HCT116 (cell line): ENCODE results near the gene CHST11. TPM values are rescaled to one million over a fixed set of nuclear protein-coding genes. Genes with fewer than 3 reads are reported as not detected.

Source experiments
- ATAC-seq: fragments of 200-7000 bp; cut with Tn5 transposase; 2 replicates; pipeline ENCODE4 v1.9.1; 2020; ENCODE audit warnings: mild to moderate bottlenecking, moderate library complexity
- BruUV-seq: library from RNA; stranded (reverse); fragments of 400-500 nt; replicated peaks from 2 replicates; lab custom pipeline; 2021; lab: Mats Ljungman, UMichigan
- CTCF ChIA-PET: fragments of 300-600 bp; sonication (Branson Sonifier 250); formaldehyde crosslinking; loops from one replicate; lab custom pipeline; 2021; ENCODE audit warnings: antibody characterized with exemption; lab: Charles Lee
- POLR2A ChIA-PET: fragments of 300-600, 350-600 bp; sonication (Branson Sonifier 250); formaldehyde crosslinking; loops from one replicate; lab custom pipeline; 2021; ENCODE audit warnings: antibody characterized with exemption; lab: Charles Lee
- RAD21 ChIA-PET, 2 experiments: fragments of 300-600 bp; sonication (Branson Sonifier 250); formaldehyde crosslinking; loops; one replicate each; lab custom pipeline; 2023; ENCODE audit warnings: low total read pairs in 2 of 2; ENCODE audit not compliant: uncharacterized antibody in 2 of 2, unreplicated experiment in 2 of 2, low non-redundant PET in 1 of 2; lab: Charles Lee
- DNase-seq: peaks from one replicate; pipeline ENCODE4 v3.0.0-alpha.2; 2010; ENCODE audit warnings: low read depth, low spot score
- H2AFZ ChIP-seq: fragments of 200-600 bp; shearing (Covaris generic), sonication (generic); 2 replicates; pipeline ENCODE4 v1.6.1; 2017; ENCODE audit warnings: low read depth, mixed run types, mixed read lengths, antibody characterized with exemption, low read length; ENCODE audit not compliant: poor library complexity, severe bottlenecking
- H3K27ac ChIP-seq: 2 replicates; pipeline ENCODE4 v1.5.1; 2012; ENCODE audit warnings: low read depth, low read length
- H3K27me3 ChIP-seq: fragments of 200-600 bp; sonication (generic); 2 replicates; pipeline ENCODE4 v1.6.1; 2016; ENCODE audit warnings: mixed run types, low read length, mixed read lengths; ENCODE audit not compliant: insufficient read depth
- H3K36me3 ChIP-seq, 2 experiments: fragments of 200-500 bp in 1 of 2; fragments of 200-600 bp in 1 of 2; sonication (Bioruptor generic) in 1 of 2; sonication (generic) in 1 of 2; 2 replicates each; pipeline versions ENCODE4 v1.5.1 to v1.6.1; 2014 to 2016; ENCODE audit warnings: low read length in 2 of 2, inconsistent platforms in 1 of 2, mixed read lengths in 1 of 2, mixed run types in 1 of 2; ENCODE audit not compliant: insufficient read depth in 2 of 2, control insufficient read depth in 1 of 2
- H3K4me1 ChIP-seq, 2 experiments: fragments of 200-600 bp in 1 of 2; sonication (generic) in 1 of 2; 2 replicates each; pipeline versions ENCODE4 v1.5.1 to v1.6.1; 2012 to 2017; ENCODE audit warnings: low read length in 2 of 2, inconsistent platforms in 1 of 2, mild to moderate bottlenecking in 1 of 2, mixed read lengths in 1 of 2, mixed run types in 1 of 2, moderate library complexity in 1 of 2; ENCODE audit not compliant: insufficient read depth in 2 of 2, control insufficient read depth in 1 of 2
- H3K4me2 ChIP-seq: fragments of 200-600 bp; sonication (generic); 2 replicates; pipeline ENCODE4 v1.6.1; 2017; ENCODE audit warnings: mixed run types, low read length, mixed read lengths
- H3K4me3 ChIP-seq, 2 experiments: fragments of 200-600 bp in 1 of 2; sonication (generic) in 1 of 2; replicated peaks in 1 of 2; 2 replicates each; pipeline ENCODE4 v1.5.1; 2011 to 2016; ENCODE audit warnings: low read length in 2 of 2, control low read depth in 1 of 2, low read depth in 1 of 2, mild to moderate bottlenecking in 1 of 2, mixed read lengths in 1 of 2, mixed run types in 1 of 2
- H3K79me2 ChIP-seq: fragments of 200-600 bp; sonication (generic); 2 replicates; pipeline ENCODE4 v1.6.1; 2017; ENCODE audit warnings: mild to moderate bottlenecking, mixed run types, low read length, moderate library complexity, mixed read lengths; ENCODE audit not compliant: insufficient read depth
- H3K9ac ChIP-seq: fragments of 200-600 bp; sonication (generic); 2 replicates; pipeline ENCODE4 v1.6.1; 2016; ENCODE audit warnings: low read length, mixed read lengths
- H3K9me2 ChIP-seq: fragments of 200-600 bp; sonication (generic), shearing (Covaris generic); 2 replicates; pipeline ENCODE4 v1.6.1; 2017; ENCODE audit warnings: mixed run types, mild to moderate bottlenecking, moderate library complexity; ENCODE audit not compliant: insufficient read depth
- H3K9me3 ChIP-seq, 2 experiments: fragments of 200-500 bp in 1 of 2; fragments of 200-600 bp in 1 of 2; sonication (Bioruptor generic) in 1 of 2; sonication (generic) in 1 of 2; 2 replicates each; pipeline ENCODE4 v1.6.1; 2014 to 2017; ENCODE audit warnings: low read length in 2 of 2, mixed read lengths in 2 of 2, inconsistent platforms in 1 of 2, low read depth in 1 of 2, mild to moderate bottlenecking in 1 of 2, mixed run types in 1 of 2, moderate library complexity in 1 of 2; ENCODE audit not compliant: control insufficient read depth in 1 of 2, insufficient read depth in 1 of 2
- H4K20me1 ChIP-seq: fragments of 200-600 bp; sonication (generic), shearing (Covaris generic); 2 replicates; pipeline ENCODE4 v1.6.1; 2017; ENCODE audit warnings: mixed run types, mild to moderate bottlenecking, moderate library complexity; ENCODE audit not compliant: insufficient read depth
- CBX3 ChIP-seq: IDR thresholded peaks from 2 replicates; pipeline ENCODE4 v1.6.1; 2012; ENCODE audit warnings: low read depth
- ELF1 ChIP-seq: IDR thresholded peaks from 2 replicates; pipeline ENCODE4 v1.6.1; 2012; ENCODE audit warnings: low read depth, borderline replicate concordance
- EZH2phosphoT487 ChIP-seq: fragments of 200-600 bp; IDR thresholded peaks from 2 replicates; pipeline ENCODE4 v1.6.1; 2018; ENCODE audit warnings: antibody characterized with exemption, borderline replicate concordance
- POLR2A ChIP-seq: IDR thresholded peaks from 2 replicates; pipeline ENCODE4 v1.7.0; 2011; ENCODE audit warnings: borderline replicate concordance; ENCODE audit not compliant: insufficient read depth, insufficient read length; ENCODE audit errors: extremely low read depth
- SP1 ChIP-seq: IDR thresholded peaks from 2 replicates; pipeline ENCODE4 v1.6.1; 2012; ENCODE audit warnings: low read depth
- ZNF274 ChIP-seq: fragments of 200-500 bp; sonication (Bioruptor generic); IDR thresholded peaks from 2 replicates; pipeline ENCODE4 v1.6.1; 2014; ENCODE audit warnings: mild to moderate bottlenecking, low read depth, low read length, inconsistent platforms
- intact Hi-C: fragments of 100-400 bp; cut with micrococcal nuclease; formaldehyde crosslinking; loops from 2 replicates; pipeline ENCODE4 v1.10.0; 2022
- total RNA-seq: library from RNA; stranded (reverse); gene quantifications from one replicate; pipeline ENCODE4 v1.2.1, GENCODE V29; 2021; ENCODE audit not compliant: unreplicated experiment
- TF ChIP-seq, protein P1 (sequence below): IDR thresholded peaks from 2 replicates; pipeline ENCODE4 v1.6.1; 2011; ENCODE audit warnings: mild to moderate bottlenecking, low read length, moderate library complexity; ENCODE audit not compliant: insufficient replicate concordance; ENCODE audit errors: extremely low read depth
- TF ChIP-seq, protein P2 (sequence below): IDR thresholded peaks from 2 replicates; pipeline ENCODE4 v1.6.1; 2012; ENCODE audit warnings: low read depth

The CHST11 gene
- total RNA-seq, 1 experiment from 2014 or later: 10.1 TPM

DNA sequence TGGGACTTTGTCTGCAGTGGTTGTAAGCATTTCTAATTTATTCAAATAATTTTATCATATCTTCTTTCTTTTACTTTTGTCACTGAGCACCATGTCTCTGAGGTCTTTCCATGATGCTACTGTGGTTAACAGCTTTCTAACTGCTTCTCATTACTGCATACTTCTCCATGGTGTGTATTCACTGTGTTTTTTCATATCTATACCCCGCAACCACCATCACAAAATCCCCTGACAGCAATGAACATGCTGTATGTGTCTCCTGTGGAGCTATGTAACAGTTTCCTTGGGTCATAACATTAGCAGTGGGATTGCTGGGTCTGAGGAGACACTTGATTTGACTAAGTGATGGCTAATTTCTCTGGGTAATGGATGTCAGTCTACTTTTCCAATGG, 29.2 kb upstream of the CHST11 start:
- H2AFZ ChIP-seq: no peak overlapping the region
- no peak for ATAC-seq
- intact Hi-C loops: no loop called here
- H3K9me3 ChIP-seq: no peaks in the 10 kb centered on the region
- H3K27ac ChIP-seq: no peak overlapping the region
- peaks cover 14 to 26% of the 10 kb centered on the region in 2 experiments for H3K4me1 ChIP-seq
- H3K9ac ChIP-seq: no peak overlapping the region
- no peak overlapping the region for H3K4me2 ChIP-seq
- ChIA-PET RAD21 (no interaction called here), CTCF (no interaction called here), POLR2A (no interaction called here)
- no peak for DNase-seq
- TF ChIP-seq ELF1 (no peak), EZH2phosphoT487 (no peak), POLR2A (no peak), CBX3 (no peak), SP1 (no peak), ZNF274 (no peak)
- TF ChIP-seq, protein P1, sequence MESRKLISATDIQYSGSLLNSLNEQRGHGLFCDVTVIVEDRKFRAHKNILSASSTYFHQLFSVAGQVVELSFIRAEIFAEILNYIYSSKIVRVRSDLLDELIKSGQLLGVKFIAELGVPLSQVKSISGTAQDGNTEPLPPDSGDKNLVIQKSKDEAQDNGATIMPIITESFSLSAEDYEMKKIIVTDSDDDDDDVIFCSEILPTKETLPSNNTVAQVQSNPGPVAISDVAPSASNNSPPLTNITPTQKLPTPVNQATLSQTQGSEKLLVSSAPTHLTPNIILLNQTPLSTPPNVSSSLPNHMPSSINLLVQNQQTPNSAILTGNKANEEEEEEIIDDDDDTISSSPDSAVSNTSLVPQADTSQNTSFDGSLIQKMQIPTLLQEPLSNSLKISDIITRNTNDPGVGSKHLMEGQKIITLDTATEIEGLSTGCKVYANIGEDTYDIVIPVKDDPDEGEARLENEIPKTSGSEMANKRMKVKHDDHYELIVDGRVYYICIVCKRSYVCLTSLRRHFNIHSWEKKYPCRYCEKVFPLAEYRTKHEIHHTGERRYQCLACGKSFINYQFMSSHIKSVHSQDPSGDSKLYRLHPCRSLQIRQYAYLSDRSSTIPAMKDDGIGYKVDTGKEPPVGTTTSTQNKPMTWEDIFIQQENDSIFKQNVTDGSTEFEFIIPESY: no peak
- TF ChIP-seq, protein P2, sequence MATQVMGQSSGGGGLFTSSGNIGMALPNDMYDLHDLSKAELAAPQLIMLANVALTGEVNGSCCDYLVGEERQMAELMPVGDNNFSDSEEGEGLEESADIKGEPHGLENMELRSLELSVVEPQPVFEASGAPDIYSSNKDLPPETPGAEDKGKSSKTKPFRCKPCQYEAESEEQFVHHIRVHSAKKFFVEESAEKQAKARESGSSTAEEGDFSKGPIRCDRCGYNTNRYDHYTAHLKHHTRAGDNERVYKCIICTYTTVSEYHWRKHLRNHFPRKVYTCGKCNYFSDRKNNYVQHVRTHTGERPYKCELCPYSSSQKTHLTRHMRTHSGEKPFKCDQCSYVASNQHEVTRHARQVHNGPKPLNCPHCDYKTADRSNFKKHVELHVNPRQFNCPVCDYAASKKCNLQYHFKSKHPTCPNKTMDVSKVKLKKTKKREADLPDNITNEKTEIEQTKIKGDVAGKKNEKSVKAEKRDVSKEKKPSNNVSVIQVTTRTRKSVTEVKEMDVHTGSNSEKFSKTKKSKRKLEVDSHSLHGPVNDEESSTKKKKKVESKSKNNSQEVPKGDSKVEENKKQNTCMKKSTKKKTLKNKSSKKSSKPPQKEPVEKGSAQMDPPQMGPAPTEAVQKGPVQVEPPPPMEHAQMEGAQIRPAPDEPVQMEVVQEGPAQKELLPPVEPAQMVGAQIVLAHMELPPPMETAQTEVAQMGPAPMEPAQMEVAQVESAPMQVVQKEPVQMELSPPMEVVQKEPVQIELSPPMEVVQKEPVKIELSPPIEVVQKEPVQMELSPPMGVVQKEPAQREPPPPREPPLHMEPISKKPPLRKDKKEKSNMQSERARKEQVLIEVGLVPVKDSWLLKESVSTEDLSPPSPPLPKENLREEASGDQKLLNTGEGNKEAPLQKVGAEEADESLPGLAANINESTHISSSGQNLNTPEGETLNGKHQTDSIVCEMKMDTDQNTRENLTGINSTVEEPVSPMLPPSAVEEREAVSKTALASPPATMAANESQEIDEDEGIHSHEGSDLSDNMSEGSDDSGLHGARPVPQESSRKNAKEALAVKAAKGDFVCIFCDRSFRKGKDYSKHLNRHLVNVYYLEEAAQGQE: no peak
- H3K36me3 ChIP-seq: no peaks in the 10 kb centered on the region
- no peaks in the 10 kb centered on the region for H3K9me2 ChIP-seq
- no peaks in the 10 kb centered on the region for H3K79me2 ChIP-seq
- H3K4me3 ChIP-seq: no peak overlapping the region
- peaks cover 7% of the 10 kb centered on the region; the same call in 1 of the 2 replicates for H3K27me3 ChIP-seq
- no peaks in the 10 kb centered on the region for H4K20me1 ChIP-seq
- BruUV-seq: no TSS peak
